Endothelial cell of umbilical vein (primary cell): ENCODE data around the gene PPM1F. TPM values are rescaled to one million over a fixed set of nuclear protein-coding genes. Genes with fewer than 3 reads are reported as not detected.

Source experiments
- BruUV-seq: library from RNA; stranded (reverse); fragments of 400-500 nt; replicated peaks from 2 replicates; lab custom pipeline; 2021; lab: Mats Ljungman, UMichigan
- CTCF ChIA-PET: fragments of 300-600, 350-600 bp; sonication (Branson Sonifier 250); formaldehyde crosslinking; loops from one replicate; lab custom pipeline; 2021; ENCODE audit warnings: antibody characterized with exemption, inconsistent platforms; lab: Charles Lee
- POLR2A ChIA-PET: fragments of 300-600, 350-600 bp; sonication (Branson Sonifier 250); formaldehyde crosslinking; loops from one replicate; lab custom pipeline; 2021; ENCODE audit warnings: antibody characterized with exemption, inconsistent platforms; lab: Charles Lee
- DNase-seq: peaks from one replicate; pipeline ENCODE4 v3.0.0-alpha.2; 2011; ENCODE audit warnings: low read depth, low spot score
- FAIRE-seq: peaks from 2 replicates; lab custom pipeline; 2011; peaks lifted over from hg19 to GRCh38; lab: Jason Lieb, UNC
- H2AFZ ChIP-seq: 2 replicates; pipeline ENCODE4 v1.6.0; 2012; ENCODE audit warnings: low read depth, low read length, control low read depth, inconsistent platforms
- H3K27ac ChIP-seq: 2 replicates; pipeline ENCODE4 v1.5.1; 2011; ENCODE audit warnings: low read depth, mild to moderate bottlenecking, control low read depth, low read length, moderate library complexity; ENCODE audit not compliant: insufficient read depth
- H3K27me3 ChIP-seq, 2 experiments: 2 replicates each; pipeline versions ENCODE4 v1.6.0 to v1.6.1; 2011; ENCODE audit warnings: low read length in 2 of 2, mixed read lengths in 1 of 2; ENCODE audit not compliant: control insufficient read depth in 2 of 2, insufficient read depth in 2 of 2
- H3K36me3 ChIP-seq, 2 experiments: 2 replicates in 1 of 2; 3 replicates in 1 of 2; pipeline ENCODE4 v1.5.1; 2011; ENCODE audit warnings: low read length in 2 of 2, mild to moderate bottlenecking in 1 of 2, moderate library complexity in 1 of 2; ENCODE audit not compliant: control insufficient read depth in 2 of 2, insufficient read depth in 2 of 2; ENCODE audit errors: extremely low read depth in 1 of 2
- H3K4me1 ChIP-seq: 3 replicates; pipeline ENCODE4 v1.5.1; 2011; ENCODE audit warnings: mild to moderate bottlenecking, low read length; ENCODE audit not compliant: control insufficient read depth, insufficient read depth; ENCODE audit errors: extremely low read depth
- H3K4me2 ChIP-seq: 2 replicates; pipeline ENCODE4 v1.6.1; 2011; ENCODE audit warnings: low read length, control low read depth, mixed read lengths; ENCODE audit not compliant: insufficient read depth
- H3K4me3 ChIP-seq, 3 experiments: fragments of 200-600 bp in 1 of 3; sonication (generic), shearing (Covaris generic) in 1 of 3; replicated peaks in 1 of 3; 2 replicates each; pipeline ENCODE4 v1.5.1; 2011 to 2016; ENCODE audit warnings: control low read depth in 3 of 3, low read length in 3 of 3, mild to moderate bottlenecking in 2 of 3, inconsistent platforms in 1 of 3, low read depth in 1 of 3, moderate library complexity in 1 of 3; ENCODE audit not compliant: insufficient read depth in 1 of 3
- H3K79me2 ChIP-seq: 2 replicates; pipeline ENCODE4 v1.6.0; 2012; ENCODE audit warnings: low read length, inconsistent platforms; ENCODE audit not compliant: control insufficient read depth, insufficient read depth
- H3K9ac ChIP-seq: replicated peaks from 2 replicates; pipeline ENCODE3; 2011; ENCODE audit warnings: low read length, control low read depth; ENCODE audit not compliant: insufficient read depth; ENCODE audit errors: extremely low read depth
- H3K9me1 ChIP-seq: replicated peaks from 3 replicates; pipeline ENCODE4 v1.6.0; 2011; ENCODE audit warnings: mild to moderate bottlenecking, low read length; ENCODE audit not compliant: control insufficient read depth, insufficient read depth; ENCODE audit errors: extremely low read depth
- H3K9me3 ChIP-seq: replicated peaks from 2 replicates; pipeline ENCODE4 v1.5.1; 2012; ENCODE audit warnings: low read length, inconsistent platforms; ENCODE audit not compliant: control insufficient read depth, insufficient read depth
- H4K20me1 ChIP-seq: replicated peaks from 2 replicates; pipeline ENCODE3; 2011; ENCODE audit warnings: mild to moderate bottlenecking, low read length; ENCODE audit not compliant: control insufficient read depth, insufficient read depth; ENCODE audit errors: extremely low read depth
- JUN ChIP-seq: IDR thresholded peaks from 2 replicates; pipeline ENCODE4 v1.6.1; 2011; ENCODE audit warnings: borderline replicate concordance, low read depth; ENCODE audit not compliant: insufficient read length, insufficient read depth
- POLR2A ChIP-seq: IDR thresholded peaks from 2 replicates; pipeline ENCODE4 v1.6.1; 2012; ENCODE audit warnings: low read depth, mild to moderate bottlenecking, control low read depth, low read length
- POLR2AphosphoS5 ChIP-seq: IDR thresholded peaks from 2 replicates; pipeline ENCODE4 v1.6.1; 2012; ENCODE audit warnings: low read depth, mild to moderate bottlenecking, control low read depth, low read length, moderate library complexity; ENCODE audit not compliant: insufficient read depth
- dilution Hi-C: fragments of 300-500 bp; cut with MboI; formaldehyde crosslinking; loops from one replicate; pipeline ENCODE4 v1.15.0; 2019; ENCODE audit warnings: low sequenced_read_pairs; ENCODE audit not compliant: extremely low pct_ligation_motif_present
- intact Hi-C: fragments of 100-400 bp; cut with micrococcal nuclease; formaldehyde crosslinking; loops from one replicate; pipeline ENCODE4 v1.10.0; 2022
- polyA plus RNA-seq, 4 experiments: library from polyadenylated mRNA; depleted of rRNA in 3 of 4; stranded (reverse) in 3 of 4; unstranded in 1 of 4; fragments of >200 nt; gene quantifications; 2 replicates each; pipeline versions ENCODE4 v1.2.1 to v1.2.3, GENCODE V29; 2011 to 2012; ENCODE audit warnings: missing spikeins in 1 of 4
- total RNA-seq: library from RNA; stranded (reverse); gene quantifications from 2 replicates; pipeline ENCODE4 v1.2.3, GENCODE V29; 2021

PPM1F gene
- total and polyA plus RNA-seq, 2 donors (not counting 3 experiments of a cell fraction or from before 2014, with no cell fraction given), result 107 to 178 TPM

GRCh38 chr22:21949948-21950347, 2.7 kb downstream of the PPM1F start:
- no peaks in the 10 kb centered on the region for H3K27me3 ChIP-seq
- H3K27ac ChIP-seq, result peak overlapping the region; percentile 71
- CTCF ChIA-PET, result interaction anchor here (1.4 to 8.4 kb wide), 2 partner anchors 13 to 237 kb away, joined by 4 to 292 read pairs; no protein-coding TSS in a partner anchor
- FAIRE-seq (no peak), DNase-seq (no peak)
- H3K9me3 ChIP-seq, result no peaks in the 10 kb centered on the region
- intact Hi-C loops (no loop called here), dilution Hi-C loops (loop anchor here (25.0 kb wide), 2 partner anchors 138 to 238 kb away; no protein-coding TSS in a partner anchor)
- TF ChIP-seq POLR2AphosphoS5, result no peak
- peak; percentile 67 for TF ChIP-seq POLR2A
- POLR2A ChIA-PET, result no interaction called here
- peaks cover 6 to 10% of the 10 kb centered on the region in 2 experiments for H3K36me3 ChIP-seq
- peaks cover 71% of the 10 kb centered on the region for H3K79me2 ChIP-seq
- peak overlapping the region; percentile 34 for H3K4me2 ChIP-seq
- BruUV-seq, result no TSS peak
- no peaks in the 10 kb centered on the region for H3K9me1 ChIP-seq
- H3K4me3 ChIP-seq, result no peak overlapping the region
- H3K4me1 ChIP-seq, result peaks cover 61% of the 10 kb centered on the region
- no peaks in the 10 kb centered on the region for H4K20me1 ChIP-seq
- no peak overlapping the region for H2AFZ ChIP-seq
- H3K9ac ChIP-seq, result peak overlapping the region; percentile 55

GRCh38 chr22:21949569-21949918, 3.1 kb downstream of the PPM1F start:
- peaks cover 73% of the 10 kb centered on the region for H3K79me2 ChIP-seq
- CTCF ChIA-PET, result interaction anchor here (8.4 kb wide), 1 partner anchor 12 kb away, joined by 292 read pairs; no protein-coding TSS in a partner anchor
- POLR2A ChIA-PET, result no interaction called here

More at GRCh38 chr22:21949569-21949918, 3.1 kb downstream of the PPM1F start:
- Histone ChIP-seq H3K4me2 (peak overlapping the region; percentile 34), H3K27ac (peak overlapping the region; percentile 71), H3K9me1 (no peaks in the 10 kb centered on the region), H3K4me1 (peaks cover 65% of the 10 kb centered on the region), H3K9me3 (no peaks in the 10 kb centered on the region), H3K27me3 (no peaks in the 10 kb centered on the region), H3K4me3 (no peak overlapping the region), H3K9ac (peak overlapping the region; percentile 55), H4K20me1 (no peaks in the 10 kb centered on the region), H3K36me3 (peaks cover 10 to 13% of the 10 kb centered on the region in 2 experiments), H2AFZ (no peak overlapping the region)
- TSS peak; percentile 45 for BruUV-seq
- intact Hi-C loops (no loop called here), dilution Hi-C loops (loop anchor here (25.0 kb wide), 2 partner anchors 137 to 237 kb away; no protein-coding TSS in a partner anchor)
- FAIRE-seq (no peak), DNase-seq (no peak)
- TF ChIP-seq POLR2A, result no peak
- TF ChIP-seq JUN, result no peak
